GM12878 (cell line): ENCODE results near the gene TMEM181. TPM values are rescaled to one million over a fixed set of nuclear protein-coding genes. Genes with fewer than 3 reads are reported as not detected.

Source experiments
- ATAC-seq: fragments of 200-7000 bp; cut with Tn5 transposase; 3 replicates; pipeline ENCODE4 v1.9.1; 2020; ENCODE audit warnings: mild to moderate bottlenecking, moderate library complexity
- BruUV-seq: library from RNA; stranded (reverse); fragments of 400-500 nt; replicated peaks from 2 replicates; lab custom pipeline; 2021; lab: Mats Ljungman, UMichigan
- CTCF ChIA-PET: fragments of 300-600 bp; sonication (Branson Sonifier 250); formaldehyde crosslinking; extraction: SDS; loops from one replicate; lab custom pipeline; 2021; ENCODE audit warnings: inconsistent platforms; lab: Yijun Ruan, JAX
- POLR2A ChIA-PET: fragments of 350-600 bp; formaldehyde crosslinking; extraction: SDS; loops from one replicate; lab custom pipeline; 2021; ENCODE audit warnings: inconsistent platforms; lab: Charles Lee
- RAD21 ChIA-PET: fragments of 300-600 bp; sonication (Branson Sonifier 250); formaldehyde crosslinking; loops from one replicate; lab custom pipeline; 2023; ENCODE audit warnings: antibody characterized with exemption; ENCODE audit not compliant: unreplicated experiment; lab: Charles Lee
- SMC1A ChIA-PET: fragments of 300-600 bp; sonication (Branson Sonifier 250); formaldehyde crosslinking; loops from one replicate; lab custom pipeline; 2023; ENCODE audit not compliant: unreplicated experiment, uncharacterized antibody; lab: Charles Lee
- DNase-seq: peaks from one replicate; pipeline ENCODE4 v3.0.0-alpha.2; 2011; ENCODE audit warnings: low read depth, low spot score
- FAIRE-seq: peaks from 3 replicates; lab custom pipeline; 2011; peaks lifted over from hg19 to GRCh38; lab: Jason Lieb, UNC
- H2AFZ ChIP-seq: 2 replicates; pipeline ENCODE4 v1.6.0; 2011; ENCODE audit warnings: low read depth, low read length, control low read depth; ENCODE audit not compliant: control insufficient read depth
- H3K27ac ChIP-seq: 2 replicates; pipeline ENCODE4 v1.5.1; 2011; ENCODE audit warnings: control low read depth; ENCODE audit not compliant: control insufficient read depth, insufficient read depth
- H3K27me3 ChIP-seq, 2 experiments: replicated peaks in 1 of 2; 2 replicates each; pipeline versions ENCODE4 v1.6.0 to v1.6.1; 2011; ENCODE audit warnings: low read length in 1 of 2; ENCODE audit not compliant: control insufficient read depth in 2 of 2, insufficient read depth in 2 of 2
- H3K36me3 ChIP-seq, 2 experiments: 2 replicates each; pipeline ENCODE4 v1.5.1; 2011; ENCODE audit warnings: low read length in 1 of 2; ENCODE audit not compliant: control insufficient read depth in 2 of 2, insufficient read depth in 2 of 2
- H3K4me1 ChIP-seq: 2 replicates; pipeline ENCODE4 v1.6.1; 2011; ENCODE audit warnings: mild to moderate bottlenecking, low read length, moderate library complexity, mixed read lengths; ENCODE audit not compliant: control insufficient read depth, insufficient read depth
- H3K4me2 ChIP-seq: 2 replicates; pipeline ENCODE4 v1.6.0; 2011; ENCODE audit warnings: control low read depth; ENCODE audit not compliant: control insufficient read depth, insufficient read depth
- H3K4me3 ChIP-seq: fragments of 200-600 bp; sonication (generic); 2 replicates; pipeline ENCODE4 v1.5.1; 2016
- H3K79me2 ChIP-seq: 2 replicates; pipeline ENCODE4 v1.6.0; 2011; ENCODE audit warnings: low read length; ENCODE audit not compliant: control insufficient read depth, insufficient read depth
- H3K9ac ChIP-seq: 2 replicates; pipeline ENCODE4 v1.8.0; 2011; ENCODE audit warnings: low read length, control low read depth, mixed read lengths; ENCODE audit not compliant: control insufficient read depth, insufficient read depth
- H3K9me3 ChIP-seq: replicated peaks from 3 replicates; pipeline ENCODE4 v1.5.1; 2011; ENCODE audit warnings: mild to moderate bottlenecking, low read length; ENCODE audit not compliant: control insufficient read depth, insufficient read depth
- H4K20me1 ChIP-seq: 2 replicates; pipeline ENCODE4 v1.6.0; 2011; ENCODE audit not compliant: control insufficient read depth, insufficient read depth
- BHLHE40 ChIP-seq, 2 experiments: fragments of 450-650 bp in 1 of 2; IDR thresholded peaks; 2 replicates each; pipeline ENCODE4 v1.6.1; 2011 to 2017; ENCODE audit warnings: low read depth in 2 of 2, borderline replicate concordance in 1 of 2, improper control_type of control experiment in 1 of 2, low read length in 1 of 2, mild to moderate bottlenecking in 1 of 2
- BRCA1 ChIP-seq: IDR thresholded peaks from 2 replicates; pipeline ENCODE4 v1.6.1; 2011; ENCODE audit warnings: low read depth, low read length, improper control_type of control experiment
- CBFB ChIP-seq: IDR thresholded peaks from 2 replicates; pipeline ENCODE4 v1.6.1; 2016; ENCODE audit warnings: antibody characterized with exemption, low read depth
- CHD1 ChIP-seq: IDR thresholded peaks from 2 replicates; pipeline ENCODE4 v1.6.1; 2012; ENCODE audit warnings: low read depth, low read length, improper control_type of control experiment
- CREB1 ChIP-seq: IDR thresholded peaks from 2 replicates; pipeline ENCODE4 v1.6.1; 2012; ENCODE audit warnings: low read depth, mild to moderate bottlenecking, inconsistent platforms
- ELK1 ChIP-seq: IDR thresholded peaks from 2 replicates; pipeline ENCODE4 v1.6.1; 2012; ENCODE audit warnings: low read depth, low read length, improper control_type of control experiment
- JUND ChIP-seq: IDR thresholded peaks from 2 replicates; pipeline ENCODE4 v1.6.1; 2012; ENCODE audit warnings: low read depth, mild to moderate bottlenecking, low read length, improper control_type of control experiment, moderate library complexity
- NFYB ChIP-seq: IDR thresholded peaks from 2 replicates; pipeline ENCODE4 v1.6.1; 2011; ENCODE audit warnings: low read depth, mild to moderate bottlenecking, low read length, improper control_type of control experiment, moderate library complexity; ENCODE audit not compliant: insufficient read depth
- POU2F2 ChIP-seq: IDR thresholded peaks from 3 replicates; pipeline ENCODE4 v1.6.1; 2011; ENCODE audit warnings: low read depth, mild to moderate bottlenecking, low read length, borderline replicate concordance
- RAD21 ChIP-seq: IDR thresholded peaks from 2 replicates; pipeline ENCODE4 v1.6.1; 2011; ENCODE audit warnings: mild to moderate bottlenecking, low read depth, low read length, moderate library complexity; ENCODE audit not compliant: insufficient read depth
- RBBP5 ChIP-seq: fragments of 200-600 bp; sonication (generic); conservative IDR thresholded peaks from 2 replicates; pipeline ENCODE4 v1.6.1; 2016
- SUZ12 ChIP-seq: fragments of 200-600 bp; sonication (generic); IDR thresholded peaks from one replicate; pipeline ENCODE4 v1.6.1; 2018; ENCODE audit warnings: antibody characterized with exemption, mild to moderate bottlenecking; ENCODE audit not compliant: unreplicated experiment
- YBX1 ChIP-seq: fragments of 450-650 bp; IDR thresholded peaks from 2 replicates; pipeline ENCODE4 v1.6.1; 2016; ENCODE audit warnings: antibody characterized with exemption
- ZNF687 ChIP-seq: fragments of 450-650 bp; IDR thresholded peaks from 2 replicates; pipeline ENCODE4 v1.6.1; 2017; ENCODE audit warnings: mild to moderate bottlenecking, moderate library complexity
- ZSCAN29 ChIP-seq: fragments of 450-650 bp; IDR thresholded peaks from 2 replicates; pipeline ENCODE4 v1.6.1; 2017; ENCODE audit warnings: mild to moderate bottlenecking, moderate library complexity
- WGBS: methylation state at CpG from one replicate; pipeline ENCODE4 v1.1.6; 2016; ENCODE audit warnings: low lambda C conversion rate; ENCODE audit not compliant: insufficient replicate concordance, insufficient coverage; ENCODE audit errors: missing lambda C conversion rate; 5-methylcytosine and 5-hydroxymethylcytosine counted together
- in situ Hi-C: fragments of 300-500 bp; cut with MboI; formaldehyde crosslinking; loops from 9 replicates; pipeline ENCODE4 v1.14.3; 2018; ENCODE audit warnings: mixed read lengths
- intact Hi-C: fragments of 100-400 bp; cut with micrococcal nuclease; formaldehyde crosslinking; loops from one replicate; pipeline ENCODE4 v1.14.2; 2022; ENCODE audit not compliant: unreplicated experiment
- polyA plus RNA-seq, 11 experiments: library from polyadenylated mRNA; depleted of rRNA in 4 of 11; unstranded in 6 of 11; stranded (reverse) in 5 of 11; fragments of >200 nt; fragmentation: Nextera tagmentation in 4 of 11; fragmentation: Illumina TruSeq in 1 of 11; extraction: Ambion mirVana in 4 of 11; extraction: Trizol in 1 of 11; gene quantifications; 1 replicate in 1 of 11; 2 replicates in 10 of 11; pipeline versions ENCODE4 v1.2.1 to v1.2.3, GENCODE V29; 2011 to 2016; ENCODE audit warnings: inconsistent platforms in 2 of 11, missing spikeins in 2 of 11, low read depth in 1 of 11
- total RNA-seq, 4 experiments: library from RNA; depleted of rRNA in 3 of 4; stranded (reverse); fragments of >200 nt in 3 of 4; fragmentation: Illumina TruSeq in 1 of 4; extraction: Trizol in 1 of 4; gene quantifications; 2 replicates each; pipeline versions ENCODE4 v1.2.1 to v1.2.3, GENCODE V29; 2013 to 2021
- TF ChIP-seq, protein P1 (sequence below): fragments of 450-650 bp; IDR thresholded peaks from 2 replicates; pipeline ENCODE4 v1.6.1; 2017; ENCODE audit warnings: mild to moderate bottlenecking, low read depth, inconsistent platforms; ENCODE audit not compliant: poor library complexity, severe bottlenecking

TMEM181 gene
- total and polyA plus RNA-seq, 10 of the 15 experiments (the other 5 are each of a cell fraction or from before 2014, with no cell fraction given) = 1.5 to 7.9 (median 5.2) TPM

- ATAC-seq = no peak
- no peak overlapping the region for H3K27ac ChIP-seq
- H3K9ac ChIP-seq = no peak overlapping the region
- intact Hi-C loops (no loop called here), in situ Hi-C loops (no loop called here)
- no peak for DNase-seq
- H3K4me2 ChIP-seq = no peak overlapping the region
- H3K36me3 ChIP-seq = peaks cover 0 to 8% of the 10 kb centered on the region in 2 experiments; a peak in 2 of 4 replicates
- ChIA-PET POLR2A (no interaction called here), CTCF (no interaction called here), SMC1A (no interaction called here), RAD21 (no interaction called here)
- no peak overlapping the region for H2AFZ ChIP-seq
- no peaks in the 10 kb centered on the region for H3K79me2 ChIP-seq
- H3K4me3 ChIP-seq = no peak overlapping the region
- H4K20me1 ChIP-seq = no peaks in the 10 kb centered on the region
- 93% methylated on average over 3 of the region's 3 CpGs for WGBS
- H3K4me1 ChIP-seq = no peaks in the 10 kb centered on the region
- no peaks in the 10 kb centered on the region for H3K9me3 ChIP-seq
- BruUV-seq = no TSS peak
- no peak for FAIRE-seq
- H3K27me3 ChIP-seq = no peaks in the 10 kb centered on the region
- no peak for TF ChIP-seq BRCA1
- no peak for TF ChIP-seq ZSCAN29
- no peak for TF ChIP-seq ELK1
- TF ChIP-seq CBFB = no peak
- no peak for TF ChIP-seq POU2F2
- TF ChIP-seq RBBP5 = no peak
- TF ChIP-seq SUZ12 = no peak
- TF ChIP-seq YBX1 = no peak
- no peak for TF ChIP-seq BHLHE40 (IDR thresholded peaks at IDR 0.05; ENCODE audit: borderline replicate concordance in 1 of 2, low read depth in 2 of 2, low read length in 1 of 2)
- no peak for TF ChIP-seq JUND
- TF ChIP-seq CHD1 = no peak
- TF ChIP-seq, protein P1, sequence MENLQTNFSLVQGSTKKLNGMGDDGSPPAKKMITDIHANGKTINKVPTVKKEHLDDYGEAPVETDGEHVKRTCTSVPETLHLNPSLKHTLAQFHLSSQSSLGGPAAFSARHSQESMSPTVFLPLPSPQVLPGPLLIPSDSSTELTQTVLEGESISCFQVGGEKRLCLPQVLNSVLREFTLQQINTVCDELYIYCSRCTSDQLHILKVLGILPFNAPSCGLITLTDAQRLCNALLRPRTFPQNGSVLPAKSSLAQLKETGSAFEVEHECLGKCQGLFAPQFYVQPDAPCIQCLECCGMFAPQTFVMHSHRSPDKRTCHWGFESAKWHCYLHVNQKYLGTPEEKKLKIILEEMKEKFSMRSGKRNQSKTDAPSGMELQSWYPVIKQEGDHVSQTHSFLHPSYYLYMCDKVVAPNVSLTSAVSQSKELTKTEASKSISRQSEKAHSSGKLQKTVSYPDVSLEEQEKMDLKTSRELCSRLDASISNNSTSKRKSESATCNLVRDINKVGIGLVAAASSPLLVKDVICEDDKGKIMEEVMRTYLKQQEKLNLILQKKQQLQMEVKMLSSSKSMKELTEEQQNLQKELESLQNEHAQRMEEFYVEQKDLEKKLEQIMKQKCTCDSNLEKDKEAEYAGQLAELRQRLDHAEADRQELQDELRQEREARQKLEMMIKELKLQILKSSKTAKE = no peak
- TF ChIP-seq ZNF687 = no peak
- TF ChIP-seq NFYB = no peak
- no peak for TF ChIP-seq RAD21
- no peak for TF ChIP-seq CREB1
These were observed 10.7 kb downstream of the TMEM181 start for GRCh38 chr6:158570681-158570962.
